Measurements from ENCODE around the gene PLCG1. TPM values are rescaled to one million over a fixed set of nuclear protein-coding genes. Genes with fewer than 3 reads are reported as not detected.

PLCG1 gene
- total and polyA plus RNA-seq, 12 donors = 32.9 to 139 (median 76.9) TPM

DNA sequence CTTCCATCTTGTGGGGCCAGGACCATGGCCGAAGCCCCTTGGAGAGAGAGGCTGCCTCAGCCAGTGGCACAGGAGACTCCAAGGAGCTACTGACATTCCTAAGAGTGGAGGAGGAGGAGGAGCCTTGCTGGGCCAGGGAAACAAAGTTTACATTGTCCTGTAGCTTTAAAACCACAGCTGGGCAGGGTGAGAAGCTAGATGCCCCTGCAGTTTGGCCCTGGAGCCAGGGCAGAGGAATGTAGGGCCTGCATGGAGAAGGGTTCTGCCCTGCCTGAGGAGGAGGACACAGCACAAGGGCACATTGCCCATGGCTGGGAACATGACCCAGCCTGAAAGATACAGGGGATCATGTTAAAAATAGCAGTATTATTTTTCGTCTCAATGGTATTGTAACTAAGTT, 37.4 kb downstream of the PLCG1 start:
- Histone ChIP-seq H3K27me3 (no peaks in the 10 kb centered on the region), H3K27ac (peak overlapping the region in 3 of 5 donors; percentile 17 to 89 (median 42)), H3K9me3 (replicated peaks in 1 of 3) (no peaks in the 10 kb centered on the region), H3K4me1 (replicated peaks in 1 of 2) (peaks cover 14 to 29% of the 10 kb centered on the region in 2 donors), H3K4me3 (no peak overlapping the region), H3K36me3 (replicated peaks in 1 of 2) (peaks cover 0 to 28% of the 10 kb centered on the region in 2 donors)
- intact Hi-C loops (cut with DNase I) = loop anchor here (5.0 to 10.0 kb wide), 3 partner anchors 50 to 163 kb away; no protein-coding TSS in a partner anchor
- WGBS, 4 donors = 53 to 77% (median 68%) methylated on average over 2 of the region's 2 CpGs
- TF ChIP-seq POLR2A (IDR thresholded peaks at IDR 0.05) (no peak), CTCF (IDR thresholded peaks at IDR 0.05) (no peak)
- peak in 5 of 7 donors; percentile 11 to 46 (median 12) for DNase-seq

GRCh38 chr20:41175201-41175651, 37.9 kb downstream of the PLCG1 start:
- Histone ChIP-seq H3K4me3 (no peak overlapping the region), H3K36me3 (replicated peaks in 1 of 2) (peaks cover 0 to 24% of the 10 kb centered on the region in 2 donors), H3K4me1 (replicated peaks in 1 of 2) (peaks cover 14 to 29% of the 10 kb centered on the region in 2 donors), H3K9me3 (replicated peaks in 1 of 3) (no peaks in the 10 kb centered on the region), H3K27ac (peak overlapping the region in 2 of 5 donors; percentile 42 to 89), H3K27me3 (no peaks in the 10 kb centered on the region)
- peak in 5 of 7 donors; percentile 5 to 37 (median 13) for DNase-seq
- intact Hi-C loops (cut with DNase I) = loop anchor here in 1 of 2 donors (10.0 kb wide), 1 partner anchor 50 kb away; no protein-coding TSS in a partner anchor
- TF ChIP-seq CTCF (IDR thresholded peaks at IDR 0.05) (no peak), POLR2A (IDR thresholded peaks at IDR 0.05) (no peak)
- WGBS, 4 donors = 93 to 100% (median 96%) methylated on average over 4 of the region's 4 CpGs

- Histone ChIP-seq H3K27me3 (no peaks in the 10 kb centered on the region), H3K4me3 (no peak overlapping the region), H3K36me3 (replicated peaks in 1 of 2) (peaks cover 0 to 22% of the 10 kb centered on the region in 2 donors), H3K4me1 (replicated peaks in 1 of 2) (peaks cover 14 to 29% of the 10 kb centered on the region in 2 donors), H3K9me3 (replicated peaks in 1 of 3) (no peaks in the 10 kb centered on the region), H3K27ac (peak overlapping the region in 2 of 5 donors; percentile 42 to 89)
- no peak for TF ChIP-seq POLR2A (IDR thresholded peaks at IDR 0.05)
- no peak for TF ChIP-seq CTCF (IDR thresholded peaks at IDR 0.05)
- WGBS, 4 donors = 92 to 95% (median 93%) methylated on average over 7 of the region's 7 CpGs
- peak in 4 of 7 donors; percentile 4 to 33 (median 8) for DNase-seq
- intact Hi-C loops (cut with DNase I) = loop anchor here in 1 of 2 donors (10.0 kb wide), 1 partner anchor 49 kb away; no protein-coding TSS in a partner anchor
Measured at GRCh38 chr20:41175727-41176330, 38.5 kb downstream of the PLCG1 start.

GRCh38 chr20:41176711-41177552, 39.6 kb downstream of the PLCG1 start:
- Histone ChIP-seq H3K27me3 (no peaks in the 10 kb centered on the region), H3K36me3 (replicated peaks in 1 of 2) (peaks cover 0 to 22% of the 10 kb centered on the region in 2 donors), H3K27ac (peak overlapping the region in 4 of 5 donors; percentile 13 to 75 (median 47)), H3K4me1 (replicated peaks in 1 of 2) (peaks cover 14 to 26% of the 10 kb centered on the region in 2 donors), H3K9me3 (replicated peaks in 1 of 3) (no peaks in the 10 kb centered on the region), H3K4me3 (no peak overlapping the region)
- TF ChIP-seq POLR2A (IDR thresholded peaks at IDR 0.05) = no peak
- no peak for TF ChIP-seq CTCF (IDR thresholded peaks at IDR 0.05)
- WGBS, 4 donors = 73 to 85% (median 78%) methylated on average over 6 to 8 of the region's 8 CpGs
- intact Hi-C loops (cut with DNase I) = loop anchor here in 1 of 2 donors (10.0 kb wide), 1 partner anchor 48 kb away; no protein-coding TSS in a partner anchor
- DNase-seq = peak in 5 of 7 donors; percentile 10 to 41 (median 15)

Measured in adrenal gland (tissue), 12 donors.